ENCODE results near the gene HSDL2.

DNA sequence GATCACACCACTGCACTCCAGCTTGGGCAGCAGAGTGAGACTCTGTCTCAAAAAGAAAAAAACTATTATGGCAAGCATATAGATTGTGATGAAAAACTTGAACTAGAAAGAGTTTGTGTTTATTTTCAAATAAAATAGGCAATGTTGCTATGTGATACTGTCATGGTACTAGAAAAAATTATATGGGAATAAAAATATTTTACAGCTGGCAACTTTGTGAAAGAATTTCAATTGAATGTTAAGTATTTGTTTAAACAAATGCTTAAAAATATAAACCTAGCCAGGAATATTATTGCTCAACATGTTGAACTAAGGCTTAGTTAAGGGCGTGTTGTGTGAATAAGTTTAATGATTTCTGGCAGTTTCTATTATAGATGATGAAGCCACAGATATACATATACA, 31.7 kb downstream of the HSDL2 start:
- no peak for TF ChIP-seq ARNTL (CRISPR knock-in tag; IDR thresholded peaks at IDR 0.05; ENCODE audit: borderline replicate concordance, low read depth)
- TF ChIP-seq PPARA (CRISPR knock-in tag; IDR thresholded peaks at IDR 0.05; ENCODE audit: borderline replicate concordance), result no peak
- no peak for TF ChIP-seq ZFP30 (CRISPR knock-in tag; IDR thresholded peaks at IDR 0.05)
- no peak for TF ChIP-seq OSR1 (CRISPR knock-in tag; IDR thresholded peaks at IDR 0.05)
- TF ChIP-seq, protein P1, sequence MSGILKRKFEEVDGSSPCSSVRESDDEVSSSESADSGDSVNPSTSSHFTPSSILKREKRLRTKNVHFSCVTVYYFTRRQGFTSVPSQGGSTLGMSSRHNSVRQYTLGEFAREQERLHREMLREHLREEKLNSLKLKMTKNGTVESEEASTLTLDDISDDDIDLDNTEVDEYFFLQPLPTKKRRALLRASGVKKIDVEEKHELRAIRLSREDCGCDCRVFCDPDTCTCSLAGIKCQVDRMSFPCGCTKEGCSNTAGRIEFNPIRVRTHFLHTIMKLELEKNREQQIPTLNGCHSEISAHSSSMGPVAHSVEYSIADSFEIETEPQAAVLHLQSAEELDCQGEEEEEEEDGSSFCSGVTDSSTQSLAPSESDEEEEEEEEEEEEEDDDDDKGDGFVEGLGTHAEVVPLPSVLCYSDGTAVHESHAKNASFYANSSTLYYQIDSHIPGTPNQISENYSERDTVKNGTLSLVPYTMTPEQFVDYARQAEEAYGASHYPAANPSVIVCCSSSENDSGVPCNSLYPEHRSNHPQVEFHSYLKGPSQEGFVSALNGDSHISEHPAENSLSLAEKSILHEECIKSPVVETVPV (CRISPR knock-in tag; IDR thresholded peaks at IDR 0.05), result no peak
- TF ChIP-seq ESRRG (CRISPR knock-in tag; IDR thresholded peaks at IDR 0.05), result no peak
- no peak for TF ChIP-seq ISL1 (CRISPR knock-in tag; IDR thresholded peaks at IDR 0.05)
- TF ChIP-seq RARB (CRISPR knock-in tag; IDR thresholded peaks at IDR 0.05), result no peak

Data from SK-N-SH treated with all-trans-retinoic acid at 6 μM for 48 hours (cell line).